Mammary epithelial cell (primary cell): ENCODE results near the gene ADAMTS10.

Experiments used
- EZH2 ChIP-seq: IDR thresholded peaks from 2 replicates; pipeline ENCODE4 v1.6.1; 2012; ENCODE audit warnings: low read length, inconsistent platforms, borderline replicate concordance
- TF ChIP-seq, protein P1 (sequence below), 2 donors: IDR thresholded peaks in 1 of 2; conservative IDR thresholded peaks in 1 of 2; 2 replicates each; pipeline ENCODE4 v1.5.1; 2011 to 2012; ENCODE audit warnings: inconsistent platforms in 2 of 2, low read length in 2 of 2, mild to moderate bottlenecking in 2 of 2, control low read depth in 1 of 2, low read depth in 1 of 2; ENCODE audit not compliant: insufficient read depth in 1 of 2; ENCODE audit errors: extremely low read depth in 1 of 2

DNA sequence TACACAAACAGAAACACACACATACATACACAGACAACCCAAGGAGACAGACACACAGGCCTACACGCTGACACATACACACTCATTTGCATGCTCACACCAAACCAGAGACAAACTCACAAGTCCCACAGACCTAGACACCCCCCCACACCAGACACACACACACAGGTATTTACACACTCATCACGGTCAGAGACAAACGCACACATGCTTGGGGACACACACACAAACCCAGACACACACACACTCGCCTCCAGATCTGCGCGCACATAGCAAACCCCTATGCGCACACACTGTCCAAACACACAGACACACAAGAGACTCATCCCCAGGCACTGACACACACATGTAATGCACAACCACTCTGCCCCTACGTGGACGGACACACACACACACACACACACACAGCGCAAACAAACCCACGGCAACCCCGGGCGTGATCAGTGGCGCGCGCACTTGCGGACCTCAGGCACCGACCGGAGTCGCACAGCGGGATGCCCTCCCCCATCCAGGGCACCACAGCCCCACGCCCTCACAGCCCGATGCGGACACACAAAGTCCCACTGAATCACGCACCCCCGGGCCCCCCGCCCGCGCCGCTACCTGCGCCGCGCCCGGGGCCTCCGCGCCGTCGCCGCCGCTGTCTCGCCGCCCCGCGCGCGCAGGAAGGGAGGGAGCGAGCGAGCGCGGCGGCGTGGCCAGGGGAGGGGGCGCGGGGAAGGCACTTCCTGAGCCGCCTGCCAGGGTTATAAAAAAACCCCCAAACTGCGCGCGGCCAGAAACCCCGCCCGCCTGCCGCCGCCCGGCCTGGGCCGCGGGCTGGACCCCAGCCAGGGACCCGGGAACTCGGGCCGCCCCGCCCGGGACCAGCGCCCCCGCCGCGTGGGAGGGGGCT is at the start of gene ADAMTS10:
- TF ChIP-seq, protein P1, sequence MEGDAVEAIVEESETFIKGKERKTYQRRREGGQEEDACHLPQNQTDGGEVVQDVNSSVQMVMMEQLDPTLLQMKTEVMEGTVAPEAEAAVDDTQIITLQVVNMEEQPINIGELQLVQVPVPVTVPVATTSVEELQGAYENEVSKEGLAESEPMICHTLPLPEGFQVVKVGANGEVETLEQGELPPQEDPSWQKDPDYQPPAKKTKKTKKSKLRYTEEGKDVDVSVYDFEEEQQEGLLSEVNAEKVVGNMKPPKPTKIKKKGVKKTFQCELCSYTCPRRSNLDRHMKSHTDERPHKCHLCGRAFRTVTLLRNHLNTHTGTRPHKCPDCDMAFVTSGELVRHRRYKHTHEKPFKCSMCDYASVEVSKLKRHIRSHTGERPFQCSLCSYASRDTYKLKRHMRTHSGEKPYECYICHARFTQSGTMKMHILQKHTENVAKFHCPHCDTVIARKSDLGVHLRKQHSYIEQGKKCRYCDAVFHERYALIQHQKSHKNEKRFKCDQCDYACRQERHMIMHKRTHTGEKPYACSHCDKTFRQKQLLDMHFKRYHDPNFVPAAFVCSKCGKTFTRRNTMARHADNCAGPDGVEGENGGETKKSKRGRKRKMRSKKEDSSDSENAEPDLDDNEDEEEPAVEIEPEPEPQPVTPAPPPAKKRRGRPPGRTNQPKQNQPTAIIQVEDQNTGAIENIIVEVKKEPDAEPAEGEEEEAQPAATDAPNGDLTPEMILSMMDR (conservative IDR thresholded peaks at IDR 0.05 in 1 of 2, IDR thresholded peaks at IDR 0.05 in 1 of 2; ENCODE audit: extremely low read depth in 1 of 2, insufficient read depth in 1 of 2, low read depth in 1 of 2, low read length in 2 of 2) = no peak
- TF ChIP-seq EZH2 = no peak
